DOHH2 (cell line): ENCODE measurements around the gene FAM3B.

Experiments used
- H3F3A ChIP-seq: fragments of 200-600 bp; sonication (generic), shearing (Covaris generic); 2 replicates; pipeline ENCODE4 v1.6.0; 2016; ENCODE audit warnings: antibody characterized with exemption, mild to moderate bottlenecking; ENCODE audit not compliant: control insufficient read depth, insufficient read depth
- H3K27ac ChIP-seq: fragments of 200-600 bp; sonication (generic); 2 replicates; pipeline ENCODE4 v1.5.1; 2014; ENCODE audit warnings: low read depth, mild to moderate bottlenecking, low read length, moderate library complexity
- H3K27me3 ChIP-seq: fragments of 200-600 bp; sonication (generic); 2 replicates; pipeline ENCODE4 v1.6.1; 2014; ENCODE audit warnings: mild to moderate bottlenecking, low read length, mixed read lengths; ENCODE audit not compliant: control insufficient read depth
- H3K36me3 ChIP-seq: fragments of 200-600 bp; sonication (generic); 2 replicates; pipeline ENCODE4 v1.6.1; 2014; ENCODE audit warnings: mild to moderate bottlenecking, low read length, moderate library complexity, mixed read lengths; ENCODE audit not compliant: control insufficient read depth
- H3K4me1 ChIP-seq: fragments of 200-600 bp; sonication (generic); 2 replicates; pipeline ENCODE4 v1.6.1; 2014; ENCODE audit warnings: mild to moderate bottlenecking, low read length, mixed read lengths; ENCODE audit not compliant: control insufficient read depth
- H3K4me2 ChIP-seq: fragments of 200-600 bp; sonication (generic); 2 replicates; pipeline ENCODE4 v1.6.0; 2014; ENCODE audit warnings: mild to moderate bottlenecking, low read length, moderate library complexity
- H3K4me3 ChIP-seq: fragments of 200-600 bp; sonication (generic); 2 replicates; pipeline ENCODE4 v1.5.1; 2014; ENCODE audit warnings: mild to moderate bottlenecking, low read length, mixed read lengths
- H3K79me2 ChIP-seq: fragments of 200-600 bp; sonication (generic); 2 replicates; pipeline ENCODE4 v1.6.1; 2014; ENCODE audit warnings: mild to moderate bottlenecking, low read length, mixed read lengths; ENCODE audit not compliant: control insufficient read depth
- H3K9me2 ChIP-seq: fragments of 200-600 bp; sonication (generic); replicated peaks from 2 replicates; pipeline ENCODE4 v1.6.1; 2014; ENCODE audit warnings: mild to moderate bottlenecking, low read length, mixed read lengths; ENCODE audit not compliant: control insufficient read depth
- H3K9me3 ChIP-seq: fragments of 200-600 bp; sonication (generic); 2 replicates; pipeline ENCODE4 v1.6.1; 2014; ENCODE audit warnings: antibody characterized with exemption, low read length, mixed read lengths; ENCODE audit not compliant: control insufficient read depth, insufficient read depth
- H4K20me1 ChIP-seq: fragments of 200-600 bp; sonication (generic); 2 replicates; pipeline ENCODE4 v1.6.0; 2014; ENCODE audit warnings: low read depth, mild to moderate bottlenecking, antibody characterized with exemption, low read length, moderate library complexity; ENCODE audit not compliant: control insufficient read depth, insufficient read depth
- EZH2phosphoT487 ChIP-seq: fragments of 200-600 bp; sonication (generic); IDR thresholded peaks from 2 replicates; pipeline ENCODE4 v1.6.1; 2017; ENCODE audit warnings: borderline replicate concordance, mild to moderate bottlenecking, antibody characterized with exemption, low read length, moderate library complexity, mixed read lengths
- TF ChIP-seq, protein P1 (sequence below): fragments of 200-600 bp; sonication (generic); IDR thresholded peaks from one replicate; pipeline ENCODE4 v1.5.1; 2014; ENCODE audit warnings: antibody characterized with exemption, mild to moderate bottlenecking, low read depth, low read length; ENCODE audit not compliant: poor library complexity, severe bottlenecking

The FAM3B gene

DNA sequence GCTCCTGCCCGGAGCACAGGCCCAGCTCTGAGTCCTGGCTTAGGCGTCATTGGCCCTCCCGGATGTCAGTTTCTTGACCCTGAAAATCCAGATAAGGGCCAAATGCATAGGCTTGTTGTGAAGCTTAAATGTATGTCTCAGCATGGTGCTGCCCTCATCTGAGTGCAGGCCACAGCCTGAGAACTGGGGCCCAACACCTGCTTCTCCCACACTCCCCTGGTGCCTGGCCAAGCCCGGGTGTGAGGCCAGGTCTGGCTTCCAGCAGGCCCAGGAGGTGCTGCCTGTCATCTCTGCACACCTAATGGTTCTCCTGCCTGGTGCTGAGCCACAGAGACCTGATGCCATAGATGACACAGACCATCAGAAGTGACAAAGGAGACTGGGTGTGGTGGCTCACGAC, 59.3 kb downstream of the FAM3B start:
- Histone ChIP-seq H3K27me3 (no peaks in the 10 kb centered on the region), H3K4me2 (no peak overlapping the region), H3K79me2 (peaks cover under 1% of the 10 kb centered on the region; the same call in 1 of the 2 replicates), H3K36me3 (no peaks in the 10 kb centered on the region), H3K4me3 (no peak overlapping the region), H3K9me2 (no peaks in the 10 kb centered on the region), H4K20me1 (no peaks in the 10 kb centered on the region), H3K4me1 (peaks cover 5% of the 10 kb centered on the region), H3K27ac (no peak overlapping the region), H3F3A (no peaks in the 10 kb centered on the region), H3K9me3 (no peaks in the 10 kb centered on the region)
- no peak for TF ChIP-seq EZH2phosphoT487
- TF ChIP-seq, protein P1, sequence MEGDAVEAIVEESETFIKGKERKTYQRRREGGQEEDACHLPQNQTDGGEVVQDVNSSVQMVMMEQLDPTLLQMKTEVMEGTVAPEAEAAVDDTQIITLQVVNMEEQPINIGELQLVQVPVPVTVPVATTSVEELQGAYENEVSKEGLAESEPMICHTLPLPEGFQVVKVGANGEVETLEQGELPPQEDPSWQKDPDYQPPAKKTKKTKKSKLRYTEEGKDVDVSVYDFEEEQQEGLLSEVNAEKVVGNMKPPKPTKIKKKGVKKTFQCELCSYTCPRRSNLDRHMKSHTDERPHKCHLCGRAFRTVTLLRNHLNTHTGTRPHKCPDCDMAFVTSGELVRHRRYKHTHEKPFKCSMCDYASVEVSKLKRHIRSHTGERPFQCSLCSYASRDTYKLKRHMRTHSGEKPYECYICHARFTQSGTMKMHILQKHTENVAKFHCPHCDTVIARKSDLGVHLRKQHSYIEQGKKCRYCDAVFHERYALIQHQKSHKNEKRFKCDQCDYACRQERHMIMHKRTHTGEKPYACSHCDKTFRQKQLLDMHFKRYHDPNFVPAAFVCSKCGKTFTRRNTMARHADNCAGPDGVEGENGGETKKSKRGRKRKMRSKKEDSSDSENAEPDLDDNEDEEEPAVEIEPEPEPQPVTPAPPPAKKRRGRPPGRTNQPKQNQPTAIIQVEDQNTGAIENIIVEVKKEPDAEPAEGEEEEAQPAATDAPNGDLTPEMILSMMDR, result no peak

DNA sequence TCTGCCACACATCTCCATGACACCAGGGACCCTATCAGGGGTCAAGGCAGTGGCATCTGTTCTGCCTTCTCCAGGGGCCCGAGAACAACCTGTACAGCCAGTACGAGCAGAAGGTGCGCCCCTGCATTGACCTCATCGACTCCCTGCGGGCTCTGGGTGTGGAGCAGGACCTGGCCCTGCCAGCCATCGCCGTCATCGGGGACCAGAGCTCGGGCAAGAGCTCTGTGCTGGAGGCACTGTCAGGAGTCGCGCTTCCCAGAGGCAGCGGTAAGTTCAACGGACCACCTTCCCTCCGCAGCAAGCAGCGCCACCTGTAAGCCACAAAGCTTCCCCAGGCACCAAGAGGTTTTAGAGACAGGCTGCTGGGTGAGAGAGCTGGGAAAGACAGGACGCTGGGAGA, 61.1 kb downstream of the FAM3B start:
- H3K9me3 ChIP-seq, result no peaks in the 10 kb centered on the region
- no peak overlapping the region for H3K4me2 ChIP-seq
- no peaks in the 10 kb centered on the region for H3F3A ChIP-seq
- TF ChIP-seq EZH2phosphoT487, result no peak
- TF ChIP-seq, protein P1, result no peak
- no peaks in the 10 kb centered on the region for H3K4me1 ChIP-seq
- H3K4me3 ChIP-seq, result no peak overlapping the region
- H3K79me2 ChIP-seq, result no peaks in the 10 kb centered on the region
- no peak overlapping the region for H3K27ac ChIP-seq
- H3K9me2 ChIP-seq, result no peaks in the 10 kb centered on the region
- no peaks in the 10 kb centered on the region for H3K36me3 ChIP-seq
- no peaks in the 10 kb centered on the region for H4K20me1 ChIP-seq
- H3K27me3 ChIP-seq, result no peaks in the 10 kb centered on the region

DNA sequence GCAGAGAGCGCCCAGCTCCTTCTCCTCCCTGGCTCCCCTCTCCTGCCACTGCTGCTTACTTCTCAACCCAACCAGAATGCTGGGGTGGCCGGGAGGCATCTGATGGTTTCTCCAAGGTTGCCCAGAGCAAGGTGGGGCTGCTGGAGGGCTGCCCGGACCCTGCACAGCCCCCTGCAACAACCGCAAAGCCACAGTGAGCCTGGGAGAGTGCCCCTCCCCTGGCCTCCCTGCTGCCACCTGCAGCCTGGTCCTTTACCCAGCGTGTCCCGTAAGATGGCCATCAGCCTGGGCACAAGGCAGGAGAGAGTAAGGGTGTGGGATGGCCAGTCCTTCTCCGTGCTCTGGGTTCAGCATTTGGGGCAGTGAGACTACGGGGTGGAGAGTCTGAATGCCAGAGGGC, 62.2 kb downstream of the FAM3B start:
- Histone ChIP-seq H3K4me1 (no peaks in the 10 kb centered on the region), H3F3A (no peaks in the 10 kb centered on the region), H4K20me1 (no peaks in the 10 kb centered on the region), H3K4me3 (no peak overlapping the region), H3K27ac (no peak overlapping the region), H3K27me3 (no peaks in the 10 kb centered on the region), H3K79me2 (no peaks in the 10 kb centered on the region), H3K9me3 (no peaks in the 10 kb centered on the region), H3K9me2 (no peaks in the 10 kb centered on the region), H3K36me3 (no peaks in the 10 kb centered on the region), H3K4me2 (no peak overlapping the region)
- TF ChIP-seq, protein P1, result peak; percentile 7
- TF ChIP-seq EZH2phosphoT487, result no peak

DNA sequence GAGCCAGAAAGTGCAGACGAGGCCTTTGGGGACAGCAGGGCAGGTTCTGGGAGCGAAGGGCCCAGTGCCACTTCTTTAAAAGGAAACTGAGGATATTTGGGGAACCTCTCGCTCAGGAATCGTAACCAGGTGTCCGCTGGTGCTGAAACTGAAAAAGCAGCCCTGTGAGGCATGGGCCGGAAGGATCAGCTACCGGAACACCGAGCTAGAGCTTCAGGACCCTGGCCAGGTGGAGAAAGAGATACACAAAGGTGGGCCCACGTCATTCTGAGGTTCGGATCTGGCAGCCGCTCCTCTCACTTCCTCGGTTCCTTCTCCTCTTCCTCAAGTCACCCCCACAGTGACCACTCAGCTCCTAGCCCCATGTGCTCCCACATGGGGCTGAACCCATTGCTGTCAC, 63.3 kb downstream of the FAM3B start:
- no peak overlapping the region for H3K4me2 ChIP-seq
- H3F3A ChIP-seq, result no peaks in the 10 kb centered on the region
- H3K4me1 ChIP-seq, result no peaks in the 10 kb centered on the region
- H3K9me3 ChIP-seq, result no peaks in the 10 kb centered on the region
- no peaks in the 10 kb centered on the region for H4K20me1 ChIP-seq
- H3K4me3 ChIP-seq, result no peak overlapping the region
- H3K27me3 ChIP-seq, result no peaks in the 10 kb centered on the region
- TF ChIP-seq EZH2phosphoT487, result no peak
- TF ChIP-seq, protein P1, result no peak
- no peaks in the 10 kb centered on the region for H3K9me2 ChIP-seq
- H3K27ac ChIP-seq, result no peak overlapping the region
- H3K79me2 ChIP-seq, result no peaks in the 10 kb centered on the region
- H3K36me3 ChIP-seq, result no peaks in the 10 kb centered on the region
